Mucosa of descending colon (tissue), 3 donors: ENCODE data around the gene RIOK2. TPM values are rescaled to one million over a fixed set of nuclear protein-coding genes. Genes with fewer than 3 reads are reported as not detected.

Experiments used
- ATAC-seq: fragments of 200-7000 bp; cut with Tn5 transposase; one replicate; pipeline ENCODE4 v1.9.1; 2020; ENCODE audit warnings: mild to moderate bottlenecking, moderate library complexity
- DNase-seq, 3 donors: peaks; one replicate each; pipeline ENCODE4 v3.0.0-alpha.2; 2020
- H3K36me3 ChIP-seq: fragments of 200-600 bp; one replicate; pipeline ENCODE4 v1.8.0; 2021; ENCODE audit warnings: low read depth, mild to moderate bottlenecking
- H3K4me1 ChIP-seq: fragments of 200-600 bp; one replicate; pipeline ENCODE4 v1.8.0; 2021; ENCODE audit warnings: low read depth, mild to moderate bottlenecking
- H3K4me3 ChIP-seq: fragments of 200-600 bp; one replicate; pipeline ENCODE4 v1.8.0; 2021; ENCODE audit warnings: mild to moderate bottlenecking
- H3K9me3 ChIP-seq: fragments of 200-600 bp; one replicate; pipeline ENCODE4 v1.8.0; 2021; ENCODE audit warnings: mild to moderate bottlenecking
- intact Hi-C, 2 donors: fragments of 100-400 bp; cut with DNase I in 1 of 2; cut with micrococcal nuclease in 1 of 2; formaldehyde crosslinking; loops; one replicate each; pipeline versions ENCODE4 v1.11.0 to v1.11.1; 2022; cut with DNase I, micrococcal nuclease
- total RNA-seq, 3 donors: library from RNA; stranded (reverse); fragmentation: NEBNext Ultra II Directional in 2 of 3; extraction: Animal tissue kit (Norgen Biotek cat#: 25700) in 2 of 3; gene quantifications; one replicate each; pipeline versions ENCODE4 v1.2.1 to v1.2.4, GENCODE V29; 2021 to 2023
- TF ChIP-seq, protein P1 (sequence below): fragments of 200-600 bp; IDR thresholded peaks from one replicate; pipeline ENCODE4 v1.8.0; 2022; ENCODE audit warnings: antibody characterized with exemption, mild to moderate bottlenecking
- donor health status: DM: no; HTN: no; CAD: no; lungs with moderate emphysema.
- donor health status: DM: no; HTN: no; CAD: no.
- donor health status: DM: no; HTN: yes; CAD: no.

The RIOK2 gene
- total RNA-seq, 3 donors from 2014 or later: 18.0 to 26.8 (median 21.3) TPM

GRCh38 chr5:97164846-97165245 is 18.2 kb downstream of the RIOK2 start:
- DNase-seq (no peak), ATAC-seq (peak; percentile 70)
- no peak overlapping the region for H3K4me3 ChIP-seq
- TF ChIP-seq, protein P1, sequence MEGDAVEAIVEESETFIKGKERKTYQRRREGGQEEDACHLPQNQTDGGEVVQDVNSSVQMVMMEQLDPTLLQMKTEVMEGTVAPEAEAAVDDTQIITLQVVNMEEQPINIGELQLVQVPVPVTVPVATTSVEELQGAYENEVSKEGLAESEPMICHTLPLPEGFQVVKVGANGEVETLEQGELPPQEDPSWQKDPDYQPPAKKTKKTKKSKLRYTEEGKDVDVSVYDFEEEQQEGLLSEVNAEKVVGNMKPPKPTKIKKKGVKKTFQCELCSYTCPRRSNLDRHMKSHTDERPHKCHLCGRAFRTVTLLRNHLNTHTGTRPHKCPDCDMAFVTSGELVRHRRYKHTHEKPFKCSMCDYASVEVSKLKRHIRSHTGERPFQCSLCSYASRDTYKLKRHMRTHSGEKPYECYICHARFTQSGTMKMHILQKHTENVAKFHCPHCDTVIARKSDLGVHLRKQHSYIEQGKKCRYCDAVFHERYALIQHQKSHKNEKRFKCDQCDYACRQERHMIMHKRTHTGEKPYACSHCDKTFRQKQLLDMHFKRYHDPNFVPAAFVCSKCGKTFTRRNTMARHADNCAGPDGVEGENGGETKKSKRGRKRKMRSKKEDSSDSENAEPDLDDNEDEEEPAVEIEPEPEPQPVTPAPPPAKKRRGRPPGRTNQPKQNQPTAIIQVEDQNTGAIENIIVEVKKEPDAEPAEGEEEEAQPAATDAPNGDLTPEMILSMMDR: no peak
- H3K36me3 ChIP-seq: no peaks in the 10 kb centered on the region
- H3K4me1 ChIP-seq: peaks cover 8% of the 10 kb centered on the region
- H3K9me3 ChIP-seq: no peaks in the 10 kb centered on the region
- intact Hi-C loops: loop anchor here in 1 of 2 donors (10.0 kb wide), 1 partner anchor 290 kb away; the partner anchor contains the start of gene ERAP2

DNA sequence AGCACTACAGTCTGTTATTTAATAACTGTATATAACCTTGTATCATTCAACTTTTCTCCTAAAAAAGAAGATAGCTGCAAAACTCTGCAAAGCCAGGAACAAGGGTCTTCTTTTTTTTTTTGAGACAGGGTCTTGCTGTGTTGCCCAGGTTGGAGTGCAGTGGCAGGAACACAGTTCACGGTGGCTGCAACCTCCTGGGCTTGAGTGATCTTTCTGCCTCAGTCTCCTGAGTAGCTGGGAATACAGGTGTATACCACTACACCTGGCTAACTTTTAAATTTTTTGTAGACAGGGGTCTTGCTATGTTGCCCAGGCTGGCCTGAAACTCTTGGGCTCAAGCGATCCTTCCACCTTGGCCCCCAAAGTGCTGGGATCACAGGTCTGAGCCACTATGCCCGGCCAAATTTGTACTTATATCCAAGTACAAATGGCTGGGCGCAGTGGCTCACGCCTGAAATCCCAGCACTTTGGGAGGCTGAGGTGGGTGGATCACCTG is 19.2 kb downstream of the RIOK2 start:
- Histone ChIP-seq H3K9me3 (no peaks in the 10 kb centered on the region), H3K4me1 (peaks cover 8% of the 10 kb centered on the region), H3K36me3 (no peaks in the 10 kb centered on the region), H3K4me3 (no peak overlapping the region)
- DNase-seq (no peak), ATAC-seq (no peak)
- intact Hi-C loops: loop anchor here in 1 of 2 donors (10.0 kb wide), 1 partner anchor 289 kb away; the partner anchor contains the start of gene ERAP2
- TF ChIP-seq, protein P1: no peak

GRCh38 chr5:97163360-97163764 is 19.7 kb downstream of the RIOK2 start:
- Histone ChIP-seq H3K36me3 (no peaks in the 10 kb centered on the region), H3K4me3 (peak overlapping the region; percentile 10), H3K4me1 (peaks cover 8% of the 10 kb centered on the region), H3K9me3 (no peaks in the 10 kb centered on the region)
- ATAC-seq (no peak), DNase-seq (no peak)
- TF ChIP-seq, protein P1: peak; percentile 29
- intact Hi-C loops: loop anchor here in 1 of 2 donors (10.0 kb wide), 1 partner anchor 289 kb away; the partner anchor contains the start of gene ERAP2

DNA sequence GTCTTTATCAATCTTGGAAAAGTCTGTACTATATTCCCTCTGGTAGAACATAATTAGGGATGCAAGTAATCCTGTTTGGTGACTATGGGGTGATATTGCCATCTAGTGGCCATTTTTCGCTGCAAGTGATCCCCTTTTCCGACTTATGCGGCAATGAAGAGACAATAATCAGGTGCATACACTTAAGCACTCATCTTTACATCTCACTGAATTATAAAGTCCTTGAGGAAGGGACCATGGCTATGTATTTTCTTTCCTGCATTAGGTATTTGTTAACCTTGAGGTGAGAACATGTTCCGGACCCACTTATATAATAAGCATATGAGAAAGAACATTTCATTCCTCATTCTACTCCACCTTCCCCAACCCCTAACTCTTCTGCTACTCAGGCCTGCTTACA is 21.0 kb downstream of the RIOK2 start:
- H3K9me3 ChIP-seq: peaks cover 10% of the 10 kb centered on the region
- no peak overlapping the region for H3K4me3 ChIP-seq
- no peaks in the 10 kb centered on the region for H3K36me3 ChIP-seq
- DNase-seq: peak in 1 of 3 donors; percentile 90
- peak; percentile 63 for ATAC-seq
- TF ChIP-seq, protein P1: peak; percentile 77
- intact Hi-C loops: loop anchor here in 1 of 2 donors (10.0 kb wide), 1 partner anchor 287 kb away; the partner anchor contains the start of gene ERAP2
- H3K4me1 ChIP-seq: peaks cover 8% of the 10 kb centered on the region

DNA sequence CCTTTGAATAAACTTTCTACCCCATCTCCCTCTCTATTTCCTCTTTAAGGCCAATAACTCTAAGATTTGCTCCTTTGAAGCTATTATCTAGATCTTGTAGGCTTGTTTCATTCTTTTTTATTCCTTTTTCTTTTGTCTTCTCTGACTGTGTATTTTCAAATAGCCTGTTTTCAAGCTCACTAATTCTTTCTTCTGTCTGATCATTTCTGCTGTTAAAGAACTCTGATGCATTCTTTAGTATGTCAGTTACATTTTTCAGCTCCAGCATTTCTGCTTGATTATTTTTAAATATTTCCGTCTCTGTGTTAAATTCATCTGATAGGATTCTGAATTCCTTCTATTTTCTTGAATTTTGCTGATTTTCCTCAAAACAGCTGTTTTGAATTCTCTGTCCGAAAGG is 25.4 kb downstream of the RIOK2 start:
- Histone ChIP-seq H3K4me1 (no peaks in the 10 kb centered on the region), H3K4me3 (no peak overlapping the region), H3K9me3 (peaks cover 14% of the 10 kb centered on the region), H3K36me3 (no peaks in the 10 kb centered on the region)
- intact Hi-C loops: no loop called here
- TF ChIP-seq, protein P1: no peak
- ATAC-seq (no peak), DNase-seq (no peak)
